ENCODE data around the gene TTF2.
"Not testable (repeated sequence)": the region's sequence is repeated elsewhere in the genome, so short reads cannot be mapped to it uniquely, and the experiment has no call there.

Gene TTF2

GRCh38 chr1:117094841-117095604 lies 34.9 kb downstream of the TTF2 start:
- no peak for DNase-seq

- no peak for DNase-seq
Measured at GRCh38 chr1:117096951-117097408, 36.9 kb downstream of the TTF2 start.

DNA sequence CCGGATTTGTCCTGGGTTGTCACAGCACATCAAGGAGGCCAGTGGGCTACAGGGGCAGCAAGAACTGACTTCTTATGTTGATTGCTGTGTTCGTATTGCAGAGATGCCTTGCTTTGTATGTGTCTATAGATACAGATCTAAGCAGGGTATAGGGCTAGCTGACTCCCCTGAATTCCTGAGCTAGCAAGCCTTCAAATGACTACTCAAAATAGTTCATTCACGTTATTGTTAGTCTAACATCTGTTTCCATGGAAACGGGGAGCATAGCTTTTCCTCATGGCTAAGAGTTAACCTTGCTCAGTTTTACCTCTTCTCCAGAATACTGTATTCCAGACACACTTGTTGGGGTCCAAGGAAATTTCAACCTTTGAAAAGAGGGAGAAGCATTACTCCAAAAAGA lies 37.3 kb downstream of the TTF2 start:
- DNase-seq, result no peak

GRCh38 chr1:117098287-117098890 lies 38.3 kb downstream of the TTF2 start:
- DNase-seq, result no peak

- DNase-seq, result no peak
Measured at GRCh38 chr1:117101334-117101733, 41.2 kb downstream of the TTF2 start.

DNA sequence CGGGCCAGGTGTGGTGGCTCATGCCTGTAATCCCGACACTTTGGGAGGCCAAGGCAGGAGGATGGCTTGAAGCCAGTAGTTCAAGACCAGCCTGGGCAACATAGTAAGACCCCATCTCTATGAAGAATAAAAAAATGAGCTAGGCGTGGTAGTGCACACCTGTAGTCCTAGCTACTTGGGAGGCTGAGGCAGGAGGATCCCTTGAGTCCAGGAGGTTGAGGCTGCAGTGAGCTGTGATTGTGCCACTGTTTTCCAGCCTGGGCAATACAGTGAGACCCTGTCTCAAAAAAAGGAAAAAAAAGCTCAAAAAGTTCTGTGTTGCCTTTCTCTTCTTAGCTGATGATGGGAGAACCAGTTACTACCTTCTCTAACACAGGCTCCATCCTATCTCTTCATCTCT lies 41.7 kb downstream of the TTF2 start:
- DNase-seq, result not testable (repeated sequence)

DNA sequence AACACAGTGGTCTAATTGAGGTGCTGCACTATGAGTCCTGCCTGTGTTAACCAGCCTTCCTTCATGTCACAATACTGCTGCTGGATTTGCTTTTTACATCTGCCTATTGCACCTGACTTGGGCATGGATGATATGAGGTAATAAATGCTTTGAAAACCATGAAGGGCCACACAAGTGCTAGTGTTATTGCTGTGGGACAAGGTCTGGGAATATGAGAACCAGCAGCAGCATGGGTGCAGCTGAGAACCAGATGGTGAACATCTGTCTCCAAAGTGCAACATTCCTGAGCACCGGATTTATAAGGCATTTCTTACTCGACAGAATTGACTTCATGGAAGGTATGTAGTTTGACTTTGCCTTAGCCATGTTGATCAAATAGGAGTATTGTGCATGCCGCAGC lies 44.9 kb downstream of the TTF2 start:
- no peak for DNase-seq

DNA sequence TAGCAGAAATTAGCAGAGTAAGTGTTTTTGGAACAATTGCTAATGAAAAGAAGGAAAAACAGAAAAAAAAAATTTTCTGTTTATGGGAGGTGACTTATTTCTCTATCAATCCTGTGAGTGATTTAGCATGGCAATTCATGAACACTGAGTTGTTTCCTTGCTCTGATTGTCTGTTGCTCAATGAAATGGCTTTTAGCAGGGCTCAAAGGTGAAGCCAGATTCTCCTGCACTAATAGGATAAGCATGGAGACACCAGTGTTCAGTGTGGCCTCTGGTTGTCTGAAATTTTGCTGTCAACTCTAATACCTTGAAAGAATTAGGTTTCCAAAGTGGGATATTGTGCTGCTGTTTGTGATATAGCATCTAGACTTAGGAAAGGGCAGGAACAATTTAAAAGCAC lies 45.6 kb downstream of the TTF2 start:
- DNase-seq, result no peak

- DNase-seq, result no peak
Measured at GRCh38 chr1:117106478-117106877, 46.4 kb downstream of the TTF2 start.

DNA sequence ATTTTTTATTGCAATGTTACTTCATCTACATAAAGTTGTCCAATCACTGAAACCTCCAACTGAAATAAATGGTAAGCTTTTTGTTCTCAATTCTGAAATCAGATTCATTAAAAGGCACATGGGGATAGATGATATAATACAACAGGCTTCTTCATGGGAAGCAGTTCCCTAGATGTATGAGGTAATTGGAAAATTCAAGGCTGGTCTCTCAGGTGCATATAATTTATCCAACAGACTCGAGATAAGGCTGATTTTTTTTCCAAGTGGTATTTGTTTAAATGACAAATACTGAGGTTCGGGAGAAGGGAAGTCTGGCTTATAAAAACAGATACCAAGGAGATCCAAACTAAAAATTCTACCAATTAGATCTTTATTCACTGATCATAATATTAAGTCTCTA lies 47.2 kb downstream of the TTF2 start:
- DNase-seq, result no peak

DNA sequence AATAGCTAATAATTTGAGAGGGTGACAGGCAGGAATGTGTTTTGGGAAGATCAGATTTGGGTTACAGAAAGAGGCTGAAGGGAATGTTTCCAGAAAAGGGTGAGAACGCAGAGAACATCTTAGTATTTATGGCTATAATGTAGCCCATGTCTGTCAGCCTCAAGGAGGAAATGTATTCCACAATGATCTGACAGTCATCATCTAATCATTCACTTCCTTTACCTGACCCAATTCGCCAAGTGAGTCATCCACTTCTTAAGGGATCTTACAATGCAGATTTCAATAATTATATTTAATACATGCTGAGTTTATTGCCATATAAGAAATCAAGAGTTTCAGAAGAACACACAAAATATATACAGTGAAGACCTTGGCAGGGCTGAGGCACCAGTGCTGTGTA lies 50.6 kb downstream of the TTF2 start:
- DNase-seq, result no peak

GRCh38 chr1:117112047-117112717 lies 52.1 kb downstream of the TTF2 start:
- no peak for DNase-seq

- DNase-seq, result no peak
Measured at GRCh38 chr1:117113199-117113598, 53.1 kb downstream of the TTF2 start.

GRCh38 chr1:117114877-117115276 lies 54.8 kb downstream of the TTF2 start:
- no peak for DNase-seq

- no peak for DNase-seq
Measured at GRCh38 chr1:117116090-117116783, 56.1 kb downstream of the TTF2 start.

- no peak for DNase-seq
Measured at GRCh38 chr1:117116784-117117130, 56.6 kb downstream of the TTF2 start.

- no peak for DNase-seq
Measured at GRCh38 chr1:117117697-117118096, 57.6 kb downstream of the TTF2 start.

DNA sequence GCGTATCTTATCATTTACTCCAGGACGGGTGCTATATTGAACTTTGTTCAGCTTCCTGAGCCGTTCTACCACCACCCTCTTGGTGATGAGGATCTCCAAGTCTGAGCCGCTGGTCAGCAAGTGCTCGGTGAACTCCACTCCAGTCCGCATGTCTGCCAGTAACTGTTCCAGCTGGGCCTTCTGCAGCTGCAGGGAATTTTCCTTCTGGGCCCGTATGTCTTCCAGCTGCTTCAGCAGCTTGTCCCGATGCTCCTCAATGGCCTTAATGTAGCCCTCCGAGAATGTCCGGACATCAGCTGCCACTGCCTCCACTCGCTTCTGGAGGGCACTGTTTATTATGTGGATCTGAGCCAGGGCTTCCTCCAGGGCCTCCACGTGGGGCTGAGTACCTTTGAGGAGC lies 58.0 kb downstream of the TTF2 start:
- DNase-seq, result no peak

DNA sequence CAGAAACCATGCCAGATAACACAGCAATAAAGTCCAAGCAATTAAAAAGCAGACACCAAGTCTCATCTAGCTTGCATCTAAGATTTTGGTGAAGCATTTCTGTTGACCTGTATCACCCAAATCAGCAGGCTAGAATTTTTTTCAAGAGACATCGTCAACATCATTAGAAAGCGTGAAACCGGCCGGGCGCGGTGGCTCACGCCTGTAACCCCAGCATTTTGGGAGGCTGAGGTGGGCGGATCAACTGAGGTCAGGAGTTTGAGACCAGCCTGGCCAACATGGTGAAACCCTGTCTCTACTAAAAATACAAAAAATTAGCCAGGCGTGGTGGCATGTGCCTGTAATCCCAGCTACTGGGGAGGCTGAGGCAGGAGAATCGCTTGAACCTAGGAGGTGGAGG lies 59.0 kb downstream of the TTF2 start:
- DNase-seq, result not testable (repeated sequence)

DNA sequence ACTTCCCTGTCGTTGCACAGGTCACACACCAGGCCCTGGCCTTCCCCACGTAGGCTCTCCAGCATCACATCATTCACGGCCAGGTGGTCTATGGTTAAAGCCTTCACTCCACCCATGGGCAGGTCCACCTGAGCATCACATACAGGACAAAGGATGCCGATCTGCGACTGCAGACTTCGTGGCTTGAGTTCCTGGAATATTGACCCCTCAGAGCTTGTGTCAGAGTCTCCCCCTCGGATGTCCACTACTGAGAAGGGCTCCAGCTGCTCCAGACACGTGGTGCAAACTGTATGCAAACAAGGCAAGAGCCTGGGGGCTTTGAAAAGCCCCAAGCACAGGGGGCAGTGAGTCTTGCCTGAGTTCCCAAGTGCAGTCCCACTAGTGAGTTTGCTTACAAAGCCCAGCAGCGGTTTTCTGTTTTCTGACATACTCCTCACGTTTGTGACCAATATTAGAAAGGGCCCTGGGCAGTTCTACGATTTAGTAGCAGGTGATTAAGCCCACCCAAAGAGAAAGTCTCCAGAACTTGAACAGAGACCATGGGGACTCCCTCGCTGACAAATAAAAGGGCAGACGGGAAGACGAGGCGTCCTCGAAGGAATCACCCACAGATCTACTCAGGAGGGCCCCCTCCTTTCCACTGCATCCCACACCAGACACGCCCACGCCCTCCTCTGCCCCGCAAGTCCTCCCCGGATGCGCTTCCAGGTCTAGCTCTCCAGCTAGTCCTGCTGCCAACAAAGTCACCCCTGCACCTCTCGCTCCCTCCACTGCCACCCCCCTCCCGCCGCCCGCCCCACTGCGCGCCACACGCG lies 60.9 kb downstream of the TTF2 start:
- DNase-seq, result no peak

GRCh38 chr1:117121589-117122329 lies 61.6 kb downstream of the TTF2 start, which contains the start of gene TRIM45:
TSS of gene TRIM45 (minus strand) at chr1:117121749. CDS start at chr1:117121201, 548 bp downstream.
- no peak for DNase-seq
